Esophagus squamous epithelium (tissue), 4 donors: ENCODE data around the gene PNLIPRP1.

Source experiments
- CTCF ChIP-seq, 6 experiments: fragments of 450-650 bp in 4 of 6; fragments of 200-600 bp in 2 of 6; sonication (generic) in 2 of 6; IDR thresholded peaks; one replicate each; pipeline ENCODE4 v1.5.1; 2016 to 2019; ENCODE audit warnings: antibody characterized with exemption in 6 of 6, mild to moderate bottlenecking in 4 of 6, moderate library complexity in 4 of 6
- POLR2A ChIP-seq, 4 donors: fragments of 450-650 bp; IDR thresholded peaks; one replicate each; pipeline ENCODE4 v1.6.1; 2017; ENCODE audit warnings: antibody characterized with exemption in 4 of 4, mild to moderate bottlenecking in 4 of 4, moderate library complexity in 3 of 4

GRCh38 chr10:116646502-116646901, 55.7 kb downstream of the PNLIPRP1 start:
- TF ChIP-seq CTCF (IDR thresholded peaks at IDR 0.05) (no peak), POLR2A (IDR thresholded peaks at IDR 0.05) (no peak)
